ENCODE results near the gene NECTIN1.

Gene NECTIN1

DNA sequence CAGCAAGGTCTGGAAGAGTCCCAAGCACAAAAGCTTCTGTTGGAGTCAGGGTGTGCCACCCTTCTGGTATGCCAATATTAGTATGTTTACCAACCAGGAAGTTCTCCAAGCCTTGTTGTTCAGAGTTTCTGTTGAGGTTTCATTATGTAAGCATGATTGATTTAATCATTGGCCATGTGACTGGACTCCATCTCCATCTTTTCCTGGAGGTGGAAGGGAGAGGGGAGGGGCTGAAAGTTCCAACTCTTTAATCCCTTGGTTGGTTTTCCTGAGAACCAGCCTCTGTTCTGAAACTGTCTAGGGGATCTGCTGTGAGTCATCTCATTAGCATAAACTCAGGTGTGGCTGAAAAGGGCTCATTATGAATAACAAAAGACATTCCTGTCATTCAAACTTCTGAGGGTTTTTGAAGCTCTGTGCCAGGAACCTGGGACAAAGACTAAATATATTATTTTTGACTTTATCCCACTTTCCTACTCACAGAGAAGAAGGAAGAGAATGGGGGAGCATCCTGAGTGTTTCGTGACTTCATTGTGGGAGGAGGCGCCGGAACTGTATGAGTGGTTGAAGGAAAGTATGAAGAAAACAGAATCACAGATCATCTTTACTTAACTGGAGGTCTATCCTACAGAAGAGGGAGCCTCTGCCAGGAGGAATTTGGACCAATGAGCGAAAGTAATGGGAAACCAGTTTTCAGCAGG is 138.2 kb downstream of the NECTIN1 start:
- peak; percentile 21 for DNase-seq (ENCODE audit: low read depth)
- H3K4me3 ChIP-seq (ENCODE audit: control insufficient read depth, low read depth, low read length): no peak overlapping the region
- TF ChIP-seq, protein P1, sequence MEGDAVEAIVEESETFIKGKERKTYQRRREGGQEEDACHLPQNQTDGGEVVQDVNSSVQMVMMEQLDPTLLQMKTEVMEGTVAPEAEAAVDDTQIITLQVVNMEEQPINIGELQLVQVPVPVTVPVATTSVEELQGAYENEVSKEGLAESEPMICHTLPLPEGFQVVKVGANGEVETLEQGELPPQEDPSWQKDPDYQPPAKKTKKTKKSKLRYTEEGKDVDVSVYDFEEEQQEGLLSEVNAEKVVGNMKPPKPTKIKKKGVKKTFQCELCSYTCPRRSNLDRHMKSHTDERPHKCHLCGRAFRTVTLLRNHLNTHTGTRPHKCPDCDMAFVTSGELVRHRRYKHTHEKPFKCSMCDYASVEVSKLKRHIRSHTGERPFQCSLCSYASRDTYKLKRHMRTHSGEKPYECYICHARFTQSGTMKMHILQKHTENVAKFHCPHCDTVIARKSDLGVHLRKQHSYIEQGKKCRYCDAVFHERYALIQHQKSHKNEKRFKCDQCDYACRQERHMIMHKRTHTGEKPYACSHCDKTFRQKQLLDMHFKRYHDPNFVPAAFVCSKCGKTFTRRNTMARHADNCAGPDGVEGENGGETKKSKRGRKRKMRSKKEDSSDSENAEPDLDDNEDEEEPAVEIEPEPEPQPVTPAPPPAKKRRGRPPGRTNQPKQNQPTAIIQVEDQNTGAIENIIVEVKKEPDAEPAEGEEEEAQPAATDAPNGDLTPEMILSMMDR (conservative IDR thresholded peaks at IDR 0.05; ENCODE audit: control insufficient read depth, insufficient read depth, low read depth, low read length): no peak

DNA sequence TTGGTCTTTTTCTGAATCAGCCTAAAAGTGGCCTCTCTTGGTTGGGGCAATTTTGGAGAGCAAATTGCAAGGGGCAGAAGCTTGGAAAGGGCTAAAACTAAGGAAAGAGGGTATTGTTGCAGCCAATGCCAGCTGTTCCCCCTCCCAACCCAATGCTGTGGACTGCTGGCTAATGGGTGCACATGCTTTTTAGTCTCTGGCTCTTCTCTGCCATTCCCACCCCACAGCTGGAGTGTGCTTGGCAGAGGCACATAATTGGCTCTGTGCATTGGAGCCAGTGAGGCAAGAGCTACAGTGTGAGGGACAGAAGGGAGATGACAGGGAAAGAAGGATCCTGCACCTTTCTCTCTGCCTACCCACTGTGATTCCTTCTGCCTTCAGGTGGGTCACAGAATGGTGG is 140.0 kb downstream of the NECTIN1 start:
- DNase-seq (ENCODE audit: low read depth): no peak
- TF ChIP-seq, protein P1 (conservative IDR thresholded peaks at IDR 0.05; ENCODE audit: control insufficient read depth, insufficient read depth, low read depth, low read length): no peak
- H3K4me3 ChIP-seq (ENCODE audit: control insufficient read depth, low read depth, low read length): no peak overlapping the region
